KMS-11 (cell line): ENCODE results near the gene MMP15.

Experiments
- H2AFZ ChIP-seq: fragments of 200-600 bp; sonication (generic); 2 replicates; pipeline ENCODE4 v1.6.1; 2016; ENCODE audit warnings: antibody characterized with exemption, mixed run types, low read depth
- H3K27ac ChIP-seq: fragments of 200-600 bp; sonication (generic); 2 replicates; pipeline ENCODE4 v1.6.1; 2016; ENCODE audit warnings: mild to moderate bottlenecking, mixed run types
- H3K27me3 ChIP-seq: fragments of 200-600 bp; sonication (generic); 2 replicates; pipeline ENCODE4 v1.6.1; 2017; ENCODE audit warnings: mild to moderate bottlenecking, low read depth, mixed run types, moderate library complexity; ENCODE audit not compliant: insufficient read depth
- H3K36me3 ChIP-seq: fragments of 200-600 bp; sonication (generic); 2 replicates; pipeline ENCODE4 v1.6.1; 2017; ENCODE audit warnings: mild to moderate bottlenecking, mixed run types; ENCODE audit not compliant: insufficient read depth
- H3K4me1 ChIP-seq: fragments of 200-600 bp; sonication (generic); 2 replicates; pipeline ENCODE4 v1.6.1; 2016; ENCODE audit warnings: mild to moderate bottlenecking, low read depth, mixed run types; ENCODE audit not compliant: poor library complexity, severe bottlenecking
- H3K4me2 ChIP-seq: fragments of 200-600 bp; sonication (generic); 2 replicates; pipeline ENCODE4 v1.7.0; 2016; ENCODE audit warnings: mild to moderate bottlenecking, mixed run types
- H3K4me3 ChIP-seq: fragments of 200-600 bp; sonication (generic); IDR thresholded peaks from 2 replicates; pipeline ENCODE4 v1.6.1; 2017; ENCODE audit warnings: low read depth, low read length, mixed read lengths; ENCODE audit not compliant: insufficient read depth
- H3K79me2 ChIP-seq: fragments of 200-600 bp; sonication (generic); 2 replicates; pipeline ENCODE4 v1.6.1; 2016; ENCODE audit warnings: low read depth, mixed run types; ENCODE audit not compliant: insufficient read depth
- H3K9ac ChIP-seq: fragments of 200-600 bp; sonication (generic); 2 replicates; pipeline ENCODE4 v1.6.1; 2016; ENCODE audit warnings: mild to moderate bottlenecking, mixed run types
- H4K20me1 ChIP-seq: fragments of 200-600 bp; sonication (generic); 2 replicates; pipeline ENCODE4 v1.6.1; 2016; ENCODE audit warnings: mild to moderate bottlenecking, mixed run types; ENCODE audit not compliant: insufficient read depth
- CTCF ChIP-seq: fragments of 200-600 bp; sonication (generic); conservative IDR thresholded peaks from 2 replicates; pipeline ENCODE4 v1.6.1; 2017; ENCODE audit warnings: low read depth, mild to moderate bottlenecking, antibody characterized with exemption, low read length, moderate library complexity, mixed read lengths

Gene MMP15

DNA sequence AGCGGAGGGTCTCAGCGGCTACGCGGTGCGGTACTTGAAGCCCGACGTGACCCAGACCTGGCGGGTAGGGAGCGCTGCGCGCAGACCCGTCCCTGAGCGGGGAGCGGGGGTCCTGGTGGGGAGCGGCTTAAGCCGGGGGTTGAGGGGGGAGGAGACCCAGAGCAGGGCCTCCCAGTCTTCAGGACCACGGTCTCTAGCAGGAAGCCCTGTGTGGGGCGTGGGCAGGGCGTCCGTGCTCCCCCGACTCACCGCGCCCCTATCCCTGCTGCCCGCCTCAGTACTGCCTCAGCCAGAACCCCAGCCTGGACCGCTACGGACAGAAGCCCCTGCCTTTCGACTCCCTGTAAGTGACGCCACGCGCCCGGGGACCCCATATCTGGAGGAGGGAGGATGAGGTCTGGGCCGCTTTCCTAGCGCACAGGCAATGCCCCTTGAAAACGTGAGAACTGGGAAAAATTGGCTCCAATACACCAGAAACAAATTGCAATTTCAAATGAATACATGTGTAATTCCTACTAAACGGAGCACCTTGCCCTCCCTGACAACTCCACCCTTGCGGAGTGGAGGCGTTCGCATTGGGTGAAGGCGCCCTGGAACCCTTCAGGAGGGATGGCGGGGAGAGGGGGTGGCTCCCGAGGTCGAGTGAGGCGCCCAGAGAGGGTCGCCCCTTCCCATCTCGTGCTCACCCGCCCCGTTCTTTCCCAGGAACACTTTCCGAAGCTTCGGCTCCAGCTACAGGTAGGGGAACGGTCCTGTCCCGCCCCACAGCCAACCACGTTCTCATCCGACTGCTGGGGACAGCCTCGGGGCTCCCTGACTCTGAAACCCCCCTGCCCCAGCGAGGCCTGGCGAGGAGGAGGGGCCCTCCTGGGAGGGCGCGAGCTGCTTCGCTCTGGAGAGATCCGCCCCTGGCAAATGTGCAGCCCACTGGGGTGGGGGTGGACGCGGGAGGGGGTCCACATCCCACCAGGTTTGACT lies 40.1 kb upstream of the MMP15 start:
- H2AFZ ChIP-seq: no peak overlapping the region
- no peaks in the 10 kb centered on the region for H4K20me1 ChIP-seq
- no peak overlapping the region for H3K4me2 ChIP-seq
- H3K27ac ChIP-seq: no peak overlapping the region
- H3K27me3 ChIP-seq: no peaks in the 10 kb centered on the region
- H3K36me3 ChIP-seq: no peaks in the 10 kb centered on the region
- no peak overlapping the region for H3K4me3 ChIP-seq
- TF ChIP-seq CTCF: no peak
- H3K9ac ChIP-seq: no peak overlapping the region
- H3K79me2 ChIP-seq: no peaks in the 10 kb centered on the region
- peaks cover 24% of the 10 kb centered on the region for H3K4me1 ChIP-seq

GRCh38 chr16:57986196-57986595 lies 39.4 kb upstream of the MMP15 start:
- Histone ChIP-seq H3K36me3 (no peaks in the 10 kb centered on the region), H4K20me1 (no peaks in the 10 kb centered on the region), H3K27ac (no peak overlapping the region), H2AFZ (no peak overlapping the region), H3K4me3 (no peak overlapping the region), H3K4me1 (peaks cover 16% of the 10 kb centered on the region), H3K27me3 (no peaks in the 10 kb centered on the region), H3K9ac (no peak overlapping the region), H3K79me2 (no peaks in the 10 kb centered on the region), H3K4me2 (no peak overlapping the region)
- TF ChIP-seq CTCF: no peak

GRCh38 chr16:57987441-57988177 lies 37.9 kb upstream of the MMP15 start:
- Histone ChIP-seq H2AFZ (no peak overlapping the region), H3K79me2 (no peaks in the 10 kb centered on the region), H4K20me1 (no peaks in the 10 kb centered on the region), H3K27me3 (no peaks in the 10 kb centered on the region), H3K4me3 (no peak overlapping the region), H3K4me1 (peaks cover 4% of the 10 kb centered on the region), H3K9ac (no peak overlapping the region), H3K36me3 (no peaks in the 10 kb centered on the region), H3K27ac (no peak overlapping the region), H3K4me2 (no peak overlapping the region)
- no peak for TF ChIP-seq CTCF

DNA sequence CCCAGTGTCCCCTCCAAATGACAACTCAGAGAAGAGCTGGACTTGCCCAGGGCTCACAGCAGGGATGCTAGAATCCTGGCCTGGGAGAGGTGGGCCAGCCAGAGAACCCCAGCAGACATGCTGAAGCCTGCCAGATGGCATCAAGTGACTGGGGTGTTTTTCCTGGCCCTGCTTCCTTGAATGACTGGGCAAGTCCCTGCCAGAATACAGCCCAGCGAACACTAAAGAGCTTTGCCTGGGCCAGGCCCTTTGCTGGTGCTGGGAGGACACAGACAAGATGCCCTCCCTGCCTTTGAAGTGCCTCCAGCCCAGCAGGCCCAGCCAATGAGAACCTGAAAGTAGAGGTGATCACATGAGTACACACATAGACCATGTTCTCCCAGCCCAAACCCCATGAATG lies 36.6 kb upstream of the MMP15 start:
- Histone ChIP-seq H3K4me2 (no peak overlapping the region), H3K27me3 (no peaks in the 10 kb centered on the region), H3K4me3 (no peak overlapping the region), H3K79me2 (no peaks in the 10 kb centered on the region), H3K27ac (no peak overlapping the region), H4K20me1 (no peaks in the 10 kb centered on the region), H3K4me1 (no peaks in the 10 kb centered on the region), H3K36me3 (no peaks in the 10 kb centered on the region), H2AFZ (no peak overlapping the region), H3K9ac (no peak overlapping the region)
- TF ChIP-seq CTCF: no peak
